Measurements from ENCODE around the gene PUM1. TPM values are rescaled to one million over a fixed set of nuclear protein-coding genes. Genes with fewer than 3 reads are reported as not detected.

PUM1 gene
- total RNA-seq, 4 donors from 2014 or later: 75.1 to 104 (median 86.4) TPM

DNA sequence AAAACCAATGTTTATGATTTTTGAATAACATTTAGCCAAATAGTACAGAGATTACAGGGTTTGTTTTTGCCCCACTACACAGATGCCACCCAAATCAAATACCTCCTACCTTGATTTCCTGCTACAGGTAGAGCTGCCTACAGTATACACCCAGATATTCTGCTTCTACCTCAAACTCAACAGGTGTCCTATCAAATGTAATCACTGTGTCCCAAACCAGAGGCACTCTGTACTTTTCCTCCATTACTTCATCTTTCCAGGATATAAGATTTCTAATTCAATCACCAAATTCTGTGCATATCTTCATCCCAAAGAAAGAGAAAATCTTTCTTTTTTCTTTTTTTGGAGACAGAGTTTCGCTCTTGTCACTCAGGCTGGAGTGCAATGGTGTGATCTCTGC lies 9.6 kb downstream of the PUM1 start:
- TF ChIP-seq, protein P1, sequence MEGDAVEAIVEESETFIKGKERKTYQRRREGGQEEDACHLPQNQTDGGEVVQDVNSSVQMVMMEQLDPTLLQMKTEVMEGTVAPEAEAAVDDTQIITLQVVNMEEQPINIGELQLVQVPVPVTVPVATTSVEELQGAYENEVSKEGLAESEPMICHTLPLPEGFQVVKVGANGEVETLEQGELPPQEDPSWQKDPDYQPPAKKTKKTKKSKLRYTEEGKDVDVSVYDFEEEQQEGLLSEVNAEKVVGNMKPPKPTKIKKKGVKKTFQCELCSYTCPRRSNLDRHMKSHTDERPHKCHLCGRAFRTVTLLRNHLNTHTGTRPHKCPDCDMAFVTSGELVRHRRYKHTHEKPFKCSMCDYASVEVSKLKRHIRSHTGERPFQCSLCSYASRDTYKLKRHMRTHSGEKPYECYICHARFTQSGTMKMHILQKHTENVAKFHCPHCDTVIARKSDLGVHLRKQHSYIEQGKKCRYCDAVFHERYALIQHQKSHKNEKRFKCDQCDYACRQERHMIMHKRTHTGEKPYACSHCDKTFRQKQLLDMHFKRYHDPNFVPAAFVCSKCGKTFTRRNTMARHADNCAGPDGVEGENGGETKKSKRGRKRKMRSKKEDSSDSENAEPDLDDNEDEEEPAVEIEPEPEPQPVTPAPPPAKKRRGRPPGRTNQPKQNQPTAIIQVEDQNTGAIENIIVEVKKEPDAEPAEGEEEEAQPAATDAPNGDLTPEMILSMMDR (IDR thresholded peaks at IDR 0.05; ENCODE audit: low read depth): no peak

DNA sequence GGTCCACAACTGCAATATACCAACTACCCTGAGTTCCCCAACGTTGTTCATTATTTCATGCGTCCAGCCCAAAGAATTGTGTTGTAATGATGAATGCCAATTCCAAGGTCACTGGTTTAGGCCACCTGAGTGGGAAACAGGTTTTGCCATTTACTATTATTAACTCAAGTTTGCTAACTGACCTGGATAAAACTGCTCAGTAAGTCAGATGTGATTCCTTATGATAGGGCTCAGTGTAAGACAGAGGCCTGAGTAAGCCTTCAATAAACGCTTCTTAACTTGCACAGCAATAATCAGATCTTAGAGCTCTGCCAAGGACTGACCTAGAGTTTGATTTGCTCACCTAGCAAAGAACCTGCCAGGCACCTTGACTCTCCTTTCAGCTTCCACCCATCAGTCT lies 10.0 kb downstream of the PUM1 start:
- TF ChIP-seq, protein P1 (IDR thresholded peaks at IDR 0.05; ENCODE audit: low read depth): no peak

DNA sequence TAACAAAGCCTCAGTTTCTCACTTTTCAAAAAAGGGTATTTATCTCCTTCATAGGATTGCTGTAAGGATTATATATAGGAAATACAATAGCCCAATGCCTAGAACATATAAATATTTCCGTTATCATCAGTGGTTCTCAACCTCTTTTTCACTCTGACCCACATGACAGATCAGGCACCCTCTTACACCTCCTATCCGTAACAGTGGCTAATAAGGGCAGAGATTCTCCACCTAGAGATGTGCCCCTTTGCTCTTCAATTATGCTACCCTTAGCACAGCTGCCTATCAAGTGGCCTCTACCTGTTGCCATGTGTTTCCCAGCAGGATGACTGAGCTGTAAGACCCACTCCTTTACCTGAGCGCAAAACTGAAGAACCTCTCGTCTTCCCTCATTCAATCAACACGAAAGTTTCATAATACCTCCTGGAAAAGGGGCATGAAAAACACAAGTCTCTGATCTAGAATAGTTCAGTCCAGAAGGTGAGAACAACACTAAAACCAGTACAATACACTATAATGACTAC lies 10.5 kb downstream of the PUM1 start:
- TF ChIP-seq, protein P1 (IDR thresholded peaks at IDR 0.05; ENCODE audit: low read depth): no peak

DNA sequence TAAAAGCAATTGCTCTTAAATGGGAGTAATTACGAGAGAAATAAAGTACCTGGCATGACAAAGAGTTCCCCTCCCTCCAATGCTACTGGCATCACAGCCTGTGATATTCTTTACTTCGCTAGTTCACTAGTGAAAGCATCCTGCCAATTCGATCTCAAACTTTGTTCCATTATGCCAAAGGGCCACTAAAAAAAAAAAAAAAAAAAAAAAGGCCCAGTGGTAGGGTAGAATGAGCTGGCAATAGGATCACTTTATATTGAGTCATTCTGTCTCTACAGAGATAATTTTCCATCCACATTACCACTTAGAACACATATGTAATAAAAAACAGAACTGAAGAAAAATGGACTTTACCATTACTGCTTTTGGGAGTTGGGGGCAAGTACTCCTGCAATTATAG lies 11.2 kb downstream of the PUM1 start:
- TF ChIP-seq, protein P1 (IDR thresholded peaks at IDR 0.05; ENCODE audit: low read depth): no peak

DNA sequence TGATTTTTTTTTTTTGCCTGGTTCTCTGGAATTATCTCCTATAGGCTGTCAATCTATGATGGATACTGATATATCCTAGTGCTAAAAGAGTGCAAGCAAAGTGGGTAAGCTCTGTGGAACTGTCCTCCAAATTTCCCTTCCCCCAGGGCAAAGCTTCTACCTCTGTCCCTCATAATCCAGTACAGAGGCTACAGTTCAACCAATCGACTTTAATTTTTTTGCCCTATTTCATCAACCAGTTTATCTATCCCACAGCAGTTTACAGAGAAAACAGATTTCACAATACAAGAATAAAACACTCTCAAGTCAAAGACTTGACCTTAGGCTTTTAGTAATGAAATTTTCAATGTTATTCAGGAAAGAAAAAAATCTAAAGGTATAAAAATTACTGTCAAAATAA lies 13.9 kb downstream of the PUM1 start:
- TF ChIP-seq, protein P1 (IDR thresholded peaks at IDR 0.05; ENCODE audit: low read depth): no peak

DNA sequence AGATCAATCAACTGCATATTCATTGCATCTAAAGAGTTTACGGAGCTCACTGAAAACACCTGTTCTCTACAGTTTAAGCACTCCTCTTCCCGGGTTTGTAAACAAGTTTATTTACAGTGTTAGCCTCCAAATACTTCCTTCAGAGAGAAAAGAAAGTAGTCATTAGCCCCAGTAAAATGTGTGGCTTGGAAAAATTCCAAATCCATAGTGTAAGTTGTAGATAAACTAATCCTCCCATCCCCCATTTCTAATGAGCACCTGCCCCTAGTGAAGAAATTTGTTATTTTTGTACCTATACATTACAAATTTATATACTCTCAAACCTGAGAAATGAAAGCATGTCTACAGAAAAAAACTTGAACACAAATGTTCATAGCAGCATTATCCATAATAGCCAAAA lies 21.9 kb downstream of the PUM1 start:
- TF ChIP-seq, protein P1 (IDR thresholded peaks at IDR 0.05; ENCODE audit: low read depth): no peak

DNA sequence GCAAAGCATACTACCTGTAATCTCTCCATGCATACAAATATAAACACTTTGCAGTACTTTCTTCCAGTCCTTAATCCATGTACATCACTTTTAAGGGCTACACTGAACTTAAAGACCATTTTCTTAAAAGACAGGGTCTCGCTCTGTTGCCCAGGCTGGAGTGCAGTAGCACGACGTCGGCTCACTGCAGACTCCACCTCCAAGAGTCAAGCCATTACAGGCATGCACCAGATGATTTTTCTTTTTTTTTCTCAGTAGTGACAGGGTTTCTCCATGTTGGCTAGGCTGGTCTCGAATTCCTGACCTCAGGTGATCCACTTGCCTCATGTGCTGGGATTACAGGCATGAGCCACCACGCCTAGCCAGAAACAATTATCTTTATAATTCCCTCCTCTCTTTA lies 22.9 kb downstream of the PUM1 start:
- TF ChIP-seq, protein P1 (IDR thresholded peaks at IDR 0.05; ENCODE audit: low read depth): no peak

Data from subcutaneous adipose tissue (tissue), 4 donors.